ENCODE results near the gene USP40.

USP40 gene

DNA sequence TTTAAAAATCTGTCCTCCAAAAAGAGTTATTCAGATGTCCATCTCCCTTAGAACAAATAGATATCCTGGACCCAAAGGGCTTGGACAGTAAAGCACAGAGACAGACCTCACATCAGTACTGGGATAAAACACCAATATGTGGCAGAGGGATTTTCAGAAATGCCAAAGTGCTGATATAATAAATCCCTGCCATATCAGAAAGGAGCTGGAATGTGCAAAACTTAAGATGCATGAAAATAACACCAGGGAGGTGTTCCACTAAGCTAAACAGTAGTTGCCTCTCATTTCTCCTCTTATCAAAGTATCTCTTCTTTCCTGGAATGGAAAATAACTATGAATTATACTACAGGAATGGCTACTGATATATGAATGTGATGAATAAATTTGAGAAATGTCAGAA, 13.2 kb downstream of the USP40 start:
- TF ChIP-seq, protein P1, sequence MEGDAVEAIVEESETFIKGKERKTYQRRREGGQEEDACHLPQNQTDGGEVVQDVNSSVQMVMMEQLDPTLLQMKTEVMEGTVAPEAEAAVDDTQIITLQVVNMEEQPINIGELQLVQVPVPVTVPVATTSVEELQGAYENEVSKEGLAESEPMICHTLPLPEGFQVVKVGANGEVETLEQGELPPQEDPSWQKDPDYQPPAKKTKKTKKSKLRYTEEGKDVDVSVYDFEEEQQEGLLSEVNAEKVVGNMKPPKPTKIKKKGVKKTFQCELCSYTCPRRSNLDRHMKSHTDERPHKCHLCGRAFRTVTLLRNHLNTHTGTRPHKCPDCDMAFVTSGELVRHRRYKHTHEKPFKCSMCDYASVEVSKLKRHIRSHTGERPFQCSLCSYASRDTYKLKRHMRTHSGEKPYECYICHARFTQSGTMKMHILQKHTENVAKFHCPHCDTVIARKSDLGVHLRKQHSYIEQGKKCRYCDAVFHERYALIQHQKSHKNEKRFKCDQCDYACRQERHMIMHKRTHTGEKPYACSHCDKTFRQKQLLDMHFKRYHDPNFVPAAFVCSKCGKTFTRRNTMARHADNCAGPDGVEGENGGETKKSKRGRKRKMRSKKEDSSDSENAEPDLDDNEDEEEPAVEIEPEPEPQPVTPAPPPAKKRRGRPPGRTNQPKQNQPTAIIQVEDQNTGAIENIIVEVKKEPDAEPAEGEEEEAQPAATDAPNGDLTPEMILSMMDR (IDR thresholded peaks at IDR 0.05; ENCODE audit: insufficient read depth, low read depth, low read length, missing control alignments): no peak
- DNase-seq (ENCODE audit: low read depth): no peak
- H3K4me3 ChIP-seq (ENCODE audit: low read depth, low read length): no peak overlapping the region

DNA sequence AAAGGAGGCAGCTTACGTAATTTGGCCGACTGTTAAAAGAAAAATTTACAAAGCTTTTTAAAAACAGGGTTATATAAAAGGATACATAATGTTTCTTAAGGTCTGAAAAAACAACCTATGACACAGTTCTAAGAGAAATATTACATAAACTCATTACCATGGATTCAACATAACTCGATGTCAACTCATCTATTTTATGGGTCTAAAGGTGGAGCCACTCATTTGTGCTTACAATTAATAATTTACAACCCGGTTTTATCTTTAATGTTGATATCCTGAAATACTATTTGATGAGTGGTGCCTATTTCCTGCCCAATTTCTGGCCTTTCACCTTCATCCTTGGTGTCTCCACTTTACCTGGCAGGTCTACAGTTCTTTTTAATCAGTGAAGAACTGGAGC, 15.1 kb downstream of the USP40 start:
- TF ChIP-seq, protein P1 (IDR thresholded peaks at IDR 0.05; ENCODE audit: insufficient read depth, low read depth, low read length, missing control alignments): no peak
- no peak for DNase-seq (ENCODE audit: low read depth)
- H3K4me3 ChIP-seq (ENCODE audit: low read depth, low read length): no peak overlapping the region

DNA sequence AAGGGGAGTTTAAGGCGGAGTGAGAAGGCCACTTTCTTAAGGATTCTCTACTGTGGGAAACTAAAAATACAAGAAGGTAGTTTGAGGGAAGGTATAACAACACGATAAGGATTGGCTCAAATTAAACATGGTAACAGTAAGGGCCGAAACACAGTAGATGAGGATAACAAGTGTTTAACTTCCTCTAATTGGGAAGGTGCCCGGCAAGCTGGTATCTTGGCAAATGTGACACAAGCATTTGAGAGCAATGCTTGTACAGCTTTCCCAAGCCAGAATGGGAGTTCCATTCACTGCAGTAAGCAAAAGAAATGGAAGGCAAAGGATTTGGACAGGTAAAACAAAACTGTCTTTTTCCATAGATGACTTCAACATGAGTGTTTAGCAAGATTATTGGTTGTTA, 19.8 kb downstream of the USP40 start:
- TF ChIP-seq, protein P1 (IDR thresholded peaks at IDR 0.05; ENCODE audit: insufficient read depth, low read depth, low read length, missing control alignments): no peak
- DNase-seq (ENCODE audit: low read depth): no peak
- H3K4me3 ChIP-seq (ENCODE audit: low read depth, low read length): no peak overlapping the region

DNA sequence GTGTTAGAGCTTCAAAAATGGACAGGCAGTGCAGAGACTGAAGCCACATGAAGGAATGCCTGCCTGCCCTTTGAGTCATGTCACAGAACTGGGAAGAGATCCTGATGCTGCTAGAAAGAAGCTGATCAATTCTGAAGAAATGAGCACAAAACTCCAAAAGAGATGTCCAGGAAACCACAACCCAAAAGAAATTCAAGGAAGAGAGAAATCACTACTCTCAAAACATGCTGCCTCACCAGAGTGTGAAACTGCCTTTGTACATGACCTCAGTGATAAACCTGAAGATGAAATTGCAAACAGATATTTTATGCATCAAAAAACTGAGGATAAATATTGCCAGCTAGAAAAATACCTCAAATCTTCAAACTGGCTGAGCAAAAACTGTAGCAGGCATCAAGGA, 20.5 kb downstream of the USP40 start:
- TF ChIP-seq, protein P1 (IDR thresholded peaks at IDR 0.05; ENCODE audit: insufficient read depth, low read depth, low read length, missing control alignments): no peak
- no peak for DNase-seq (ENCODE audit: low read depth)
- no peak overlapping the region for H3K4me3 ChIP-seq (ENCODE audit: low read depth, low read length)

DNA sequence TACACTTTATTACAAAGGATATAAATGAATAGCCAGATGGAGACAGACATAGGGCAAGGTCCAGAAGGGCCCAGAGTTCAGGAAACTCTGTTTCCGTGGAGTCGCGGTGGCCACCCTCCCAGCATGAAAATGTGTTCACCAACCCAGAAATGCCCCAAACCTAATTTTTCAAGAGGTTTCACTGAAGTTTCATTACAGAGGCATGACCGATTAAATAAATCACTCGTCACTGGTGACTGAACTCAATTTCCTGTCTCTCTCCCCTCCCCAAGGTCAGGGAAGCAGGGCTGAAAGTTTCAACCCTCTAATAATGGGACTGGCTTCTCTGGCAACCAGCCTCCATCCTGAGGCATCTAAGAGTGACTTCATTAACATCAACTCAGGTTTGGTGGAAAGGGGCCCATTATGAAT, 22.4 kb downstream of the USP40 start:
- no peak for DNase-seq (ENCODE audit: low read depth)
- TF ChIP-seq, protein P1 (IDR thresholded peaks at IDR 0.05; ENCODE audit: insufficient read depth, low read depth, low read length, missing control alignments): no peak
- H3K4me3 ChIP-seq (ENCODE audit: low read depth, low read length): no peak overlapping the region

DNA sequence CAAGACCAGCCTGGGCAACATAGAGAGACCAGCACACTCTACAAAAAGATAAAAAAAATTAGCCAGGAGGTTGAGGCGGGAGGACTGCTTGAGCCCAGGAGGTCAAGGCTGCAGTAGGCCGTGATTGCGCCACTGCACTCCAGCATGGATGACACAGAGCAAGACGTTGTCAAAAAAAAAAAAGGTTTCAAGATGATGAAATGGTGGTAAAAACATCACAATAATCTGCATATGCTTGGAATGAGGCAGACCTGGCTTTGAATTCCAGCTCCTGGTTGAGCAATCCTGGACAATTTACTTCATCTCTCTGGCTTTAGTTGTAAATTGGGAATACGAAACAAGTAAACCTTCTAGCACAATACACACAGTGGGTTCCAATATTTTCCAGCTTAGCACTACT, 24.1 kb downstream of the USP40 start:
- TF ChIP-seq, protein P1 (IDR thresholded peaks at IDR 0.05; ENCODE audit: insufficient read depth, low read depth, low read length, missing control alignments): no peak
- H3K4me3 ChIP-seq (ENCODE audit: low read depth, low read length): no peak overlapping the region
- DNase-seq (ENCODE audit: low read depth): no peak

DNA sequence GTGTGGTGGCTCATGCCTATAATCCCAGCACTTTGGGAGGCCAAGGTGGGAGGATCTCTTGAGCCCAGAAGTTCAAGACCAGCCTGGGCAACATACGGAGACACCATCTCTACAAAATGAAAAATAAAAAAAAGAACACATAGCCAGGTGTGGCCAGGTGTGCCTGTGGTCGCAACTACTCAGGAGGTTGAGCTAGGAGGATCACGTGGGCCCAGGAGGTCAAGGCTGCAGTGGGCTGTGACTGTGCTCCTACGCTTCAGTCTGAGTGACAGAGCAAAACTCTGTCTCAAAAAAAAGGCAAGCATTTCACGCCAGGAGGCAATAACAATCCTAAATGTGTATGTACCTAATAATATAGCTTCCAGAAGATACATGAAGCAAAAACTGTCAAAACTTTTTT, 27.8 kb downstream of the USP40 start:
- TF ChIP-seq, protein P1 (IDR thresholded peaks at IDR 0.05; ENCODE audit: insufficient read depth, low read depth, low read length, missing control alignments): no peak
- no peak overlapping the region for H3K4me3 ChIP-seq (ENCODE audit: low read depth, low read length)
- no peak for DNase-seq (ENCODE audit: low read depth)
